Colonic mucosa (tissue), 4 donors: Measurements from ENCODE around the gene CDR2. TPM values are rescaled to one million over a fixed set of nuclear protein-coding genes. Genes with fewer than 3 reads are reported as not detected.
"Not testable (repeated sequence)": the region's sequence is repeated elsewhere in the genome, so short reads cannot be mapped to it uniquely, and the experiment has no call there.

ENCODE experiments used
- DNase-seq: peaks from one replicate; pipeline ENCODE4 v3.0.0-alpha.2; 2020
- H3K27ac ChIP-seq: fragments of 200-600 bp; one replicate; pipeline ENCODE4 v1.8.0; 2021
- H3K27me3 ChIP-seq: fragments of 200-600 bp; one replicate; pipeline ENCODE4 v1.8.0; 2021
- H3K36me3 ChIP-seq: fragments of 200-600 bp; one replicate; pipeline ENCODE4 v1.8.0; 2021
- H3K4me1 ChIP-seq: fragments of 200-600 bp; one replicate; pipeline ENCODE4 v1.8.0; 2021; ENCODE audit warnings: mild to moderate bottlenecking
- H3K4me3 ChIP-seq: fragments of 200-600 bp; one replicate; pipeline ENCODE4 v1.8.0; 2021
- H3K9ac ChIP-seq, 2 donors: one replicate each; pipeline ENCODE4 v1.7.0; 2013; ENCODE audit warnings: control low read depth in 2 of 2, low read depth in 2 of 2, low read length in 2 of 2
- H3K9me3 ChIP-seq: fragments of 200-600 bp; one replicate; pipeline ENCODE4 v1.8.0; 2021
- intact Hi-C: fragments of 100-400 bp; cut with DNase I; formaldehyde crosslinking; loops from one replicate; pipeline ENCODE4 v1.14.1; 2022
- total RNA-seq, 2 donors: library from RNA; stranded (reverse); fragmentation: NEBNext Ultra II Directional in 1 of 2; extraction: Animal tissue kit (Norgen Biotek cat#: 25700) in 1 of 2; gene quantifications; one replicate each; pipeline ENCODE4 v1.2.1, GENCODE V29; 2021
- TF ChIP-seq, protein P1 (sequence below): fragments of 200-600 bp; IDR thresholded peaks from one replicate; pipeline ENCODE4 v1.8.0; 2022; ENCODE audit warnings: antibody characterized with exemption, mild to moderate bottlenecking
- donor health status: healthy.
- donor health status: DM: no; HTN: no; CAD: no.
- donor health status: DM: no; HTN: no; CAD: no.

The CDR2 gene
- total RNA-seq, 2 donors from 2014 or later: 24.0 to 31.5 TPM

DNA sequence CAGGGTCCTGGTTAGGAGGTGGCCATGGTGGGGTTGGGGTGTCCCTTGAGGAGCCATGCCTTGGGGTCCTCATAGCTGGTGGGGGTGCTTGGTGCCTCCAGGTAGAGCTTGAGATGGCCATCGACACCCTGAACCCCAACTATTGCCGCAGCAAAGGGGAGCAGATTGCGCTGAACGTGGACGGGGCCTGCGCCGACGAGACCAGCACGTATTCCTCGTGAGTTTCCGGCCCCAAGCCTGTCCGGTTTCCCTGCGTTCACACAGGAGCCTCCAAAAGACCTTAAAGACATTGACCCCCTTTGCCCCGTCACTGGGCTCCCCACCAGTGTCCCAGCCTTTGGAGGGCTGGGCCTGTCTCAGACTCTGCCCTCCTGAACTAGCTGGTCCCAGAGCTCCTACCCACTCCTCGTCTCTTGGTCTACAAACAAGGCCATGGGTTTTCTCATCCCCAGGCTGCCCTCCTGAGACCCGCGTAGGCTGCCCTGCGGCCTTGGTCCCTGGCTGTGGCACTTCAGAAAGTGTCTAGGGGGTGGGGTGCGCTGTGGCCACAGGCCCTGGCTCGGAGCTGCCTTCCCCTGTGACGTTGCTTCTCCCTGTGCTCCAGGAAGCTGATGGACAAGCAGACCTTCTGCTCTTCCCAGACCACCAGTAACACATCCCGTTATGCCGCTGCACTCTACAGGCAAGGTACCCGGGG is 65.4 kb downstream of the CDR2 start:
- intact Hi-C loops: no loop called here
- no peaks in the 10 kb centered on the region for H3K36me3 ChIP-seq
- H3K9ac ChIP-seq: no peak overlapping the region
- H3K27ac ChIP-seq: no peak overlapping the region
- no peaks in the 10 kb centered on the region for H3K4me1 ChIP-seq
- no peak for DNase-seq
- H3K4me3 ChIP-seq: no peak overlapping the region
- no peaks in the 10 kb centered on the region for H3K9me3 ChIP-seq
- H3K27me3 ChIP-seq: no peaks in the 10 kb centered on the region
- TF ChIP-seq, protein P1, sequence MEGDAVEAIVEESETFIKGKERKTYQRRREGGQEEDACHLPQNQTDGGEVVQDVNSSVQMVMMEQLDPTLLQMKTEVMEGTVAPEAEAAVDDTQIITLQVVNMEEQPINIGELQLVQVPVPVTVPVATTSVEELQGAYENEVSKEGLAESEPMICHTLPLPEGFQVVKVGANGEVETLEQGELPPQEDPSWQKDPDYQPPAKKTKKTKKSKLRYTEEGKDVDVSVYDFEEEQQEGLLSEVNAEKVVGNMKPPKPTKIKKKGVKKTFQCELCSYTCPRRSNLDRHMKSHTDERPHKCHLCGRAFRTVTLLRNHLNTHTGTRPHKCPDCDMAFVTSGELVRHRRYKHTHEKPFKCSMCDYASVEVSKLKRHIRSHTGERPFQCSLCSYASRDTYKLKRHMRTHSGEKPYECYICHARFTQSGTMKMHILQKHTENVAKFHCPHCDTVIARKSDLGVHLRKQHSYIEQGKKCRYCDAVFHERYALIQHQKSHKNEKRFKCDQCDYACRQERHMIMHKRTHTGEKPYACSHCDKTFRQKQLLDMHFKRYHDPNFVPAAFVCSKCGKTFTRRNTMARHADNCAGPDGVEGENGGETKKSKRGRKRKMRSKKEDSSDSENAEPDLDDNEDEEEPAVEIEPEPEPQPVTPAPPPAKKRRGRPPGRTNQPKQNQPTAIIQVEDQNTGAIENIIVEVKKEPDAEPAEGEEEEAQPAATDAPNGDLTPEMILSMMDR: no peak

DNA sequence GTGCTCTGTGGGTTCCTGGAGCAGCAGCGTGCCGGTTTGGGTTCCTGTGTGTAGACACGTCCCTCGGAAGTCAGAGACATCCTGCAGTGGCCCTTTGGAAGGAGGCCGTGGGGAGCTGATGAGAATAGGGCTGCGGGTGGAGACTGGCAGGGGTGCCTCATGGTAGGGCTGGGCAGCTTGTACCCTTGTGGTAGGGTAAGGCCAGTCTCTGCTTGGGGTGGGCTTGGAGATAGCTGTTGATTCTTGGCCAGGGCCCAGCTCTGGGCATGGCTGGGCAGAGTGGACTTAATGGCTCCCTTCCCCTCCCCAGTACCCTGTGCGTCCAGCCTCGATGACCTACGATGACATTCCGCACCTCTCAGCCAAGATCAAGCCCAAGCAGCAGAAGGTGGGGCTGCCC is 66.6 kb downstream of the CDR2 start:
- TF ChIP-seq, protein P1: no peak

DNA sequence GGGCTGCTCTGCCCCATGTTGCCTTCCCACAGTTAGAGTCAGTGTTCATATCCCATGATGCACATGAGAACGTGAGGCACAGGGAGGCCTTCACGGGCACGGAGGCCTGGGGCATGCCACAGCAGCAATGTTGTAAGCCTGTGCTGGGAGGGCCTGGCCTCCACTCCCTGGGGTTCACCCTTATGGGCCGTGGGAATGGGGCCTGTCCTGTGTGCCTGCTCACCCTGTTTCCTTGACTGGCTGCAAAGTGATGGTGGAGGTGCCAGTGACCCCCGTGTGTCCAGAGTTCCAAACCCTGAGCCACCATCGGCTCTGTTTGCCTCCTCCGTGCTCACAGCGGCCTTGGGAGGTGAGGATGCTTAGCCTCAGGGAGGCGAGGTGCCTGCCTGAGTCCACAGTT is 67.6 kb downstream of the CDR2 start:
- H3K4me1 ChIP-seq: no peaks in the 10 kb centered on the region
- TF ChIP-seq, protein P1: no peak
- H3K27ac ChIP-seq: no peak overlapping the region
- H3K9me3 ChIP-seq: no peaks in the 10 kb centered on the region
- H3K4me3 ChIP-seq: no peak overlapping the region
- no peak for DNase-seq
- no peaks in the 10 kb centered on the region for H3K36me3 ChIP-seq
- no peak overlapping the region for H3K9ac ChIP-seq
- intact Hi-C loops: no loop called here
- no peaks in the 10 kb centered on the region for H3K27me3 ChIP-seq

More for the DNA sequence above, 66.6 kb downstream of the CDR2 start:
- Histone ChIP-seq H3K4me1 (no peaks in the 10 kb centered on the region), H3K4me3 (no peak overlapping the region), H3K36me3 (no peaks in the 10 kb centered on the region), H3K27ac (no peak overlapping the region), H3K27me3 (no peaks in the 10 kb centered on the region), H3K9ac (no peak overlapping the region), H3K9me3 (no peaks in the 10 kb centered on the region)
- intact Hi-C loops: no loop called here
- no peak for DNase-seq

DNA sequence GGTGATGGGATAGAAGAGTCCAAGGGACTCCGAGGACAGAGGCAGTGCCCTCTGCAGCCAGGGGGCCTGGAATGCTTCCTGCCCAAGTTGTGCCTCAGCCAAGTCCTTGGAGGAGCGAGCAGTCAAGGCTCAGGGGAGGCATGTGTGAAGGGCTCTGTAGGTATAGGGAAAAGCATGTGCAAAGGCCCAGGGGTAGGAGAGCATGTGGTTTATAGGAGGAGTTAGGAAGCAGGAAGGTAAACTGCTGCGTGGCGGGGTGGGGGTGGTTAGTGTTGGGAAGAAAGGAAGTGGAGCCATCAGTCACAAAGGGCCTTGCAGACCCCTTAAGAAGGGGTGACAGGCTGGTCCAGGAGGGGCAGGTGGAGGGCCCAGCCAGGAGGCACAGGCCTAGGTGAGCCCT is 70.0 kb downstream of the CDR2 start:
- H3K27me3 ChIP-seq: no peaks in the 10 kb centered on the region
- no peaks in the 10 kb centered on the region for H3K36me3 ChIP-seq
- TF ChIP-seq, protein P1: no peak
- intact Hi-C loops: no loop called here
- H3K4me3 ChIP-seq: no peak overlapping the region
- H3K4me1 ChIP-seq: no peaks in the 10 kb centered on the region
- H3K9ac ChIP-seq: no peak overlapping the region
- H3K27ac ChIP-seq: no peak overlapping the region
- no peak for DNase-seq
- H3K9me3 ChIP-seq: no peaks in the 10 kb centered on the region

DNA sequence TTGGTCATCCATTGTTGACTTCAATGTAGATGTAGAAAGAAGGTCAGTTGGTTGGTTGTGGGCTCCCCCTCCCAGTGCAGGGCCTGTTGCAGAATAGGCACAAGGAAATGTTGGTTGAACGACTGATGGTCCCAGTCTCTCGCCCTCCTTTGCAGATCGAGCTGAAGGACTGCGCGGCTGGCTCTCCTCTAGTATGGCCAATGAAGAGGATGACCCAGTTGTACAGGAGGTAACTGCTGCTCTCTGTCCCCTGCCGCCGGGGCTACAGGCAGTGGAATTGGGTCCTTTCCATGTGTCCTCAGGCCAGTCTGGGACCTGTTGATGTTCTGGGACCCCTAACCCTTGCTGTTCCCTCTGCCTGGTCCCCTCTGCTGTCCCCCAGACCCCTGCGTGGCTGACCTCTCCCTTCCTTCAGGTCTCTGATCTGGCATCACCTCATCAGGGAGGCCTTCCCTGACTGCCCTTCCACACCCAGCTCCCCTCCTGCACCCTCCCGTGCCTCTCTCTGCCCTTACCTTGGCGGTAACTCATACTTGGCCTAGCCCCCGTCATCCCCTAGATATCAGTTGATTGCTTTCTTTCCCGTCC is 71.5 kb downstream of the CDR2 start:
- Histone ChIP-seq H3K9ac (no peak overlapping the region), H3K27me3 (no peaks in the 10 kb centered on the region), H3K4me3 (no peak overlapping the region), H3K36me3 (no peaks in the 10 kb centered on the region), H3K27ac (no peak overlapping the region), H3K9me3 (no peaks in the 10 kb centered on the region), H3K4me1 (no peaks in the 10 kb centered on the region)
- intact Hi-C loops: no loop called here
- TF ChIP-seq, protein P1: no peak
- no peak for DNase-seq

DNA sequence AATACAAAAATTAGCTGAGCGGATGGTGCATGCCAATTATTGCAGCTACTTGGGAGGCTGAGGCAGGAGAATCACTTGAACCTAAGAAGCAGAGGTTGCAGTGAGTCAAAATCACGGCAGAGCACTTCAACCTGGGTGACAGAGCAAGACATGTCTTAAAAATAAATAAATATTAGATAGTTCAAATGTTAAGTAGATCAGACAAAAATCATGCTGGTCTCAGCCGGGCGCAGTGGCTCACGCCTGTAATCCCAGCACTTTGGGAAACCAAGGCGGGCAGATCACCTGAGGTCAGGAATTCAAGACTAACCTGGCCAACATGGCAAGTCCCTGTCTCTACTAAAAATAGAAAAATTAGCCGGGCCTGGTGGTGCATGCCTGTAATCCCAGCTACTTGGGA is 73.0 kb downstream of the CDR2 start:
- H3K36me3 ChIP-seq, intact Hi-C loops, H3K9me3 ChIP-seq, H3K4me1 ChIP-seq, H3K27ac ChIP-seq, H3K4me3 ChIP-seq, H3K9ac ChIP-seq, DNase-seq, H3K27me3 ChIP-seq: not testable (repeated sequence)
